GM21447 (cell line): ENCODE data around the gene PGAM5.

Experiments used
- ATAC-seq: cut with Tn5 transposase; IDR thresholded peaks from one replicate; pipeline ENCODE4 v1.9.1; 2021; ENCODE audit not compliant: unreplicated experiment

Gene PGAM5

DNA sequence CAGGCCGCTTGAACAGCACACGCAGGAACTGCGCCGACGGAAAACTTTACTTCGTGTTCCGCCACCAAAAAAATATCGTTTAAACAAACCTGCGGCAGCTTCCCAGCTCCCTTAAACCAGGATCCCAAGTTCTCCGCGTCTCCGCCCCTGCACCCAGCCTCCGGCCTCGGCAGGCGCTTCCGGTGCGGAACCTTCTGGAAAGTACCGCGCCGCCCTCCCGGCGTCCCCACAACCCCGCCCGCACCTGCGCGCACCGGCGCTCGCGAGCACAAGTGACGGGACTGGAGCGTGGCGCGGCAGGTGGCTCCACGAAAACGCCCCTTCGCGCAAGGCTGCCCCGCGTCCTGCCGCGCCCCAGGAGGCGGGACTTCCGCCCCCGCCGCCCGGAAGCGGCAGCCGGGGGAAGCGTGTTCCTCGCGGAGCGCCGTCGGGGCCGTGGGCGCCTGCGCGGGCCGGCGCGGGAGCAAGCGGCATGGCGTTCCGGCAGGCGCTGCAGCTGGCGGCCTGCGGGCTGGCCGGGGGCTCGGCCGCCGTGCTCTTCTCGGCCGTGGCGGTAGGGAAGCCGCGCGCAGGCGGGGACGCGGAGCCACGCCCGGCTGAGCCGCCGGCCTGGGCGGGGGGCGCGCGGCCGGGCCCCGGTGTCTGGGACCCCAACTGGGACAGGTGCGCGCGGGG lies at the start of gene PGAM5:
Gene PGAM5, plus strand, starts transcription at position 438 of the 675 bp plus-strand sequence. Its CDS starts 35 bp downstream, at position 473.
- peak; percentile 77 for ATAC-seq

DNA sequence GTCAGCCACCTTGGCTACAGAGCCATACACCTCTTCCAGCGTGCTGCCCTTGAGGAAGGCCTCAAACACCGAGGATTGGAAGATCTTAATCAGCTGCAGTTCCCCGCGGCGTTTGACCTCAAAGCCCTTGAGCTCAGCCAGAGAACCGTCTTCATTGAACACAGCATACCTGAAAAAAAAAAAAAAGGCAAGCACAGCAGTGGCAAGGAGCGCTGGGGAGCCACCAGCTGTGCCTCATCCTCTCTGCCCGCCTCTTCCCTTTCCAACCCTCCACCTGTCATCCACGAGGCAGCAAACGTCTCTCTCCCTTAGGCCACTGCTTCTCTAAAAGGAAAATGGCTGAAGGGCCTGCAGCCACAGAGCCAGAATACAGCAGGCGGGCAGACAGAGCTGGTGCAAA lies 49.6 kb upstream of the PGAM5 start:
- ATAC-seq: no peak

DNA sequence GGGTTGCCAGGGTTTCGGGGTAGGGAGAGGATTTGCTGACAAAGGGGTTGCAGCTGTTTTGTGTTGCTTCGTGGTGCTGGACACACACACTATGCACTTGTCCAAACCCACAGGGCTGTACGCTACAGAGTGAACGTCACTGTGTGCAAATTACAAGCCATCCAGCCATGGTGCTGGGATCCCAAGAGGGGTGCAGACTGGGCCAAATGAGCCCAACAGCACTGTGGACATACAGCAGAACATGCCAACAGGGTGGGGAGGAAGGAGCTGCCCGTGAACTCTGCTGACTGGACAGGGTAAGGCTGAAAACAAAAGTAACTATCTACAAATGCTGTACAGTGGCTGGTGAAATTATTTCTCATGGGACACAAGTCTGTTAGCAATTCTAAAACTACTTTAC lies 48.7 kb upstream of the PGAM5 start:
- no peak for ATAC-seq

DNA sequence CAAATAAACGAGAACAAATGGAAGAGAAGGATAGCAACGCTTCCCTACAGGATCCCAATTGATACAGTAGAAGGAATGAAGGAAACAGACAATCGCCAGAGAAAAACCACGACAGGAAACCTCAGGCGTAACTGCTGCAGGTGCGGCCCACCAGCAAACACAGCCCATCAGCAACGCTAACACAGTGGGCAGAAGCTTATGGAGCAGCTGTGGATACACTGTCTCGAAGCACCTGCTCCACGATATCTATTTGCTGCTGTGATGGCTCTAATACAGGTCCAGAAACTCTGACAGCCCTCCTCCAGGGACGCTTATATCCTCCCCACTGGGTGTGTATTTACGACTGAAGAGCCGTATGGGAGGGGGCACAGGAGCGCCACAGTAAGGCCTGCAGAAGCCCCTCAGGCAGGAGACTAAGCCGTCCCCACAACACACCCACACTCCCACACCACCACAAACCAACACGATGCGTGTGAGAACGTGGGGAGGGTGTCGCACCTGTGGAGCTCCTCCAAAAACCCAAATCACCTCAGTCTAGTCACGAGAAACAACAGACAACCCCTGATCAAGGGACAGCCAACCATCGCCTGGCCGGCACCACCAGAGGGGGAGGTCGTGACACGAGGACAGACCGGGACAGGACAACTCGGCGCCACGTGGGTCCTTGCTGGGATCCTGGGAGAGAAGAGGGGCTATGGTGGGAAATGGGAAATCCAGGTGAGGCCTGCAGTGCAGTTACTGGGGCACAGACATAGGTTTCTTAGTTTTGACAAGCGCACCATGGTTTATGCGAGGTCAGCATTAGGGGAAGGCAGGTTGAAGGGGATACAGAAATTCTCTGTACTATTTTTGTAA lies 47.5 kb upstream of the PGAM5 start:
- no peak for ATAC-seq

DNA sequence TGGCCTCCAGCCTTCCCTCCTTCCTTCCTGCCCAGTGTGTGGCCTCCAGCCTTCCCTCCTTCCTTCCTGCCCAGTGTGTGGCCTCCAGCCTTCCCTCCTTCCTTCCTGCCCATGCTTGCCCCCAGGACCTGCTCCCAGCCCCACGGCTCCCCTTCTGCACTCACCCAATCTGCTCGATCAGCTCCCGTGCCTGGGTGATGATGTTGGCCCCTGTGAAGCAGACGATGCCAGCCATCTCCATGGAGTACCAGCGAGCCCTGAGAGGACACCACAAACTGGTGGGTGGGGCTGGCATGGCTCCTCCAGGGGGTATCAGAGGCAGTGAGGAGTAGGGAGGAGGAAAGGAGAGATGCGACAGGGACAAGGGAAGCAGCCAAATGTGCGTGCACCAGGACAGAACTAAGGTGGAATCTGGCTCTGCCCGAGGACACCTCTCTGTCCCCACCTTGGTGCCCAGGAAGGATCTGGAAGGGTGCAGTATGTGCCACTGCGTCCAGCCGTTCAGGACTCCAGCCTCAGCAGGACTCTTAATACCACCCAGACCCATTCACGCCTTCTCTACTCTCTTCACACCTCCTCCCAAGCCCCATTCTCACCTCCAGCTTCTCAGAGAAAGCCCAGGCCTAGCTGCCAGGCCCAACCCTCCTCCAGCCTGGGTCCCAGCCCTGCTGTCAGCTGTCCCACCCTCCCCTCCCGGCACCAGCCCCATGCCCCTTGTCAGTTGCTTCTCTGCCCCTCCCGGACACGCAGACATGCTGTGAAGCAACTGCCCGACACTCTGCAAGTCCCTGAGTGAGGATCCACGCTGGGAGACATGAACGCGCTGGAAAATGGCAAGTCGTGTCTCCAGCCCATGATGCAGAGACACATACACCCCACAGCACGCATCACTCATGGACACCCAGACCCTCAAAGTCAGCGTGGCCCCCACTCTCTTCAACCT lies 46.2 kb upstream of the PGAM5 start:
- ATAC-seq: no peak

DNA sequence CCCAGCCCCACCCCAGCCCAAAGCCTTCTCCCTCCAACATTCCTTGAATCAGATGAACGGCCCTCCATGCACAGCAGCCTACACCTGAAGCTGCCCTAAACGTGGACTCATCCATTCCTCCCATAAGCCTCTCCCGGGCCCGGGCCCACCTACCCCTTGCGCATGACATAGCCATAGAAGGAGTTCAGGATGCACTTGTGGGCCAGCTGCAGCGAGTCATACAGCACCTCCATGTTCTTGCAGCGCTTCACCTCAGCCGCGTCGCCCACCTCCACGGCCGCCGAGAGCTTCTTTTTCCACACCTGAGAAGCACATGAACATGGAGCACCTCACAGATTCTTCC lies 45.5 kb upstream of the PGAM5 start:
- ATAC-seq: no peak

DNA sequence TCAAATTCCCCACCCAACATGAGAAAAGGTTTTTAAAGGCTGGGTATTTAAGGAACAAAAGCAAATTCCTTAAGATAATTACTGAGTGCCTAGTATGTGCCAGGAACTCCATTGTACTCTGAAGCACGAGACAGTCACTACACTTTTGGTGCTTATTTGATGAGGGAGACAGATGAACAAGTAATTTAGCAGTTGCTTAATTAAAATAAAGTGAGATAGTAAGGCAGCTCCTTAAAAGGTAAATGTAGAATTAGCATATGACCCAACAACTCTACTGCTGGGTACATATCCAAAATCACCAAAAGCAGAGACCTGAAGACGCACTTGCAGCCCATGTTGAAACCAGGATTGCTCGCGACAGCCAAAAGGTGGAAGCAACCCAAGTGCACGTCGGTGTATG lies 44.8 kb upstream of the PGAM5 start:
- ATAC-seq: no peak

DNA sequence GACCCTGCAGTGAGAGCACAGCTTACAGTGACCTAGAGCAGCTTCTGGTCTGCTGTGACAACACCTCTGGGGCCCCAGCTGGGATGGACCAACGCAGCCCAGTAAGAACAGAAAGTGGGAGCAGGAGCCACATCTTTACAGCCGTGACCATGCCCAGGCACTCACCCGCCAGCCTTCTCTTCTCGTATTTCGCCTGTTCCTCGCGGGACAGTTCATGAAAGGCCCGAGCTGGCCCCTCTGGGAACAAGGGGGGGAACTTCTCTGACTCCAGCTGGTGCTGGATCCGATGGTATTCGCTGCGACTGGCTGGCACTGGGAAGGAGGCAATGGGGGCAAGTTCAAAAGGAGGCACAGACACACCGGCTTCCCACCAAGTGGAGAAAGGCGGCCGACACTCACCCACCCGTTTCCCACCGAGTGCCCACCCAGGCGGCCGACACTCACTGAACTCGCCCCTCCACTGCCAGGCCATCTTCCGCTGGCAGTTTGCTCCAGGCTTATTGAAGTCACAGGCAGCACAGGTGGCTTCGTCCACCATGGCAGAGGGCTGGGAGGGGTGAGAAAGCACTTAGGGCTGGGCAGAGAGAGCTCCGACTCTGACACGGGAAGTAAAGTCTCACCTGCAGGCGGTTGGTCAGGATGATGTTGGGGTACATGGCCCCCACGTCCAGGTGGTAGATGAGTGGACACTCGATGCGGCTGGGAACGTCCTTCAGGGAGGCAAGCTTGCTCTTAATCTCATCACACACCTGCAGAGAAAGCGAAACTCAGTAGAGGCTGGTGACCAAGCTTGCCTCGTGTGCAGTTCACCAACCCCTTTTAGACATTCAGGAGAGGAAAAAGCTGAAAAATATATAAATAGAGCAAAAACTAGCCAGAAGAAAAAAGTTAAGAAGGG lies 42.2 kb upstream of the PGAM5 start:
- ATAC-seq: no peak

DNA sequence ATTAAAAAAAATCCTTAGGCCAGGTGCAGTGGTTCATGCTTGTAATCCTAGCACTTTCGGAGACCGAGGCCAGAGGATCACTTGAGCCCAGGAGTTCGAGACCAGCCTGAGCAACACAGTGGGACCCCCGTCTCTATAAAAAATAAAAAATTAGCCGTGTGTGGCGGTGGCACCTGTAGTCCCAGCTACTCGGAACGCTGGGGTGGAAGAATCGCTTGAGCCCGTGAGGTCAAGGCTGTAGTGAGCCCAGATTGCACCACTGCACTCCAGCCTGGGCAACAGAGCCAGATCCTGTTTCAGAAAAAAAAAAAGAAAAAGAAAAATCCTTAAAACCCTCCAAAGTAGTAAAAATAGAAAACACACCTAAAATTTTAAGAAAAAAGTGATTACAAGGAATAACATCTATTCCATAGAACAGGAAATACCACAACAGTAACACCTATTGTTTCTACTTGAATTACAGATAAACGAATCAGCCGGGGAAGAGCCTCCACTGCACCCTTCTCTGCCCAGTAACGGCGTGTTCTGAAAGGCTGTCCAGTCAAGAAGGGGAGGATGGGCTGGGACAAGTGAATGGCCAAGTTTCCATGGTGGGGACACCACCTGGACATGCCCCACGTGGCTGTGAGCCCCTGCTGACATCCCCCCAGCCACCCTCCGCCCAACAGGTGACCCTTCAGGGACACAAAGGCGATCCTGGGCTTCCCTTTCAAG lies 41.3 kb upstream of the PGAM5 start:
- ATAC-seq: no peak

DNA sequence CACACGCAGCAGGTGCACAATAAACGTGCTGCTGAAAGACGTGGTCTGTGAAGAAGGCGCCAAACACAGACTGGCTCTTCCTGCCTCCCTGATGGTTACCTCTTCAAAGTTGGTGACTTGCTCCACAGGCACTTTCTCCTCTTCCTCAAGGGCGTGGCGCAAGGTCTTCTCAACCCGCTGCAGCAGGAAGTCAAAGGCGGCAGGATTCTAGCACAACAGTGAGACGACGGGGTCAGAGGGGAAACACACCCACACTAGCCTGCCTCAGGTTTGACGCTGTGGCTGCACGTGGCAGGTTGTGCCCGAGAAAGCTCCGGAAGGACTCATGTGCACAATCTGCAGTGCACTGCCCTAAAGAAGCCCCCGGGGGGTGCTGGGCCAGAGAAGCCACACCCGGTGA lies 38.5 kb upstream of the PGAM5 start:
- no peak for ATAC-seq

DNA sequence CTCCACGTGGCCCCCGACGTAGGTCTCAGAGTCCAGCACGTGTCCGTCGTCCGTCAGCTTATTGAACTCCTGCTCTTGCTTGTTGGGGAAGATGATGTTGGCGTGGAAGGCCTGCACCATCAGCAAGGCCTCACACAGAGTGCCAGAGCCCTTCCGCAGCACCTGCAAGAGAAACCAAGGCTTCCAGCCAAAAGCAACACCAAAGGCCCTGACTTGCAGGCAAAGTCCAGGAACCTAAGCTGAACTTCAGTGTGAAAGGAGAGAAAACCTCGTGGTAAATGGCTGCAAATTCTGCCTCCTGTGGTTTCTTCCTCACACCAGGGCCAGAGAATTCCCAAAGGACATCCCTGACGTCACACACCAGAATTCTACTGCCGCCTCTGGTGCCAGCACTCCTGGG lies 38.0 kb upstream of the PGAM5 start:
- ATAC-seq: no peak

DNA sequence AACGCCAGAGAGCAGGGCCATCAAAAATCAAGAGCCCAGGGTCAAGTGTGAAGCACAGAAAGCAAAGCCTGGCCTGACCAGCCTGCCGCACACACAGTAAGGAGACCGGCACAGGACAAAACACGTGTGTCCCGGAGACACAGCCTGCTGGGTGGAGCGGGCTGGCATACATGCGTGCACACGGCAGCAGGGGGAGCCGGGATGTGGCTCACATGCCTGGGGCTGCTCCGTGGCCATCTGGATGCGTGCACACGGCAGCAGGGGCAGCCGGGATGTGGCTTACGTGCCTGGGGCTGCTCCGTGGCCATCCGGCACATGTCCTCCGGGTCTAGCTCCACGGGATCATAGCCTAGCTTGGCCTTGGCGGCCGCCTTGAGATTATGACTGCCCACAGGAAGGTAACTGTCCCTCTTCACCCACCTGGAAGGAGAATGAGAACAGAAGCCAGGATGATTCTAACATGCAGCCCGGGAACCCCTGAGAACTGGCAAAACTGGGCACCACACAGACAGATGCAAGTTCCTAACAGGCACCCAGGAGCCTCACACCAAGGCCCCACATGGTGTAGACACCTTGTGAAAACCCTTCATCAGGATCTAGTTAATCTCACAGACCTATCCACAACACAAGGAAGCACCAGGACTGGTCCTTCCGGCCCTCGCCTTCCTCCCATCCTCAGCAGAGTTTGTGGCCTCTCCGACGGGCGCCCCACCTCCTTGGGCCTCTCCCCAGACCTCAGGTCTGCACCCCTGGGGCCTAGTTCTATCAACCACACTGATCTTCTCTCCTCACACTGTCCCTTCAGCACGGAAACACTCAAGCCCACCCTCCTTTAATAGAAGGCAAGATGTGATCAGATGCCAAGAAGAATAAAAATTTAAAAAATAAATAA lies 37.1 kb upstream of the PGAM5 start:
- no peak for ATAC-seq

DNA sequence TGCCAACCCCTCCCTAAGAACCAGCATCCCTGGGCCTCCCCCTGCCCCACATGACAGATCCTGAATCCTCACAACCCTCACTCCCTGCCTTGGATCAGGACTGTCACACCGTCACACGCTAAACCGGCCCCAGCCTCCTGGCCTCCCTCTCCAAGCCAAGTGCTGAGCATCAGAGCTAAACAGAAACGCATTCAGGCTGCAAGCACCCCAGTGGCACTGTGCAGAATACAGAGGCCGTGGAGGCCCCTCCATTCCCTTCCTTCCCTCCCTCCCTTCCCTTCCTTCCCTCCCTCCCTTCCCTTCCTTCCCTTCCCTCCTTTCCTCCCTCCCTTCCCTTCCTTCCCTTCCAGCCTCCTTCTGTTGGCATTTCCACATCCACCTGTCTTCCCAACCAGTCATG lies 36.1 kb upstream of the PGAM5 start:
- no peak for ATAC-seq

DNA sequence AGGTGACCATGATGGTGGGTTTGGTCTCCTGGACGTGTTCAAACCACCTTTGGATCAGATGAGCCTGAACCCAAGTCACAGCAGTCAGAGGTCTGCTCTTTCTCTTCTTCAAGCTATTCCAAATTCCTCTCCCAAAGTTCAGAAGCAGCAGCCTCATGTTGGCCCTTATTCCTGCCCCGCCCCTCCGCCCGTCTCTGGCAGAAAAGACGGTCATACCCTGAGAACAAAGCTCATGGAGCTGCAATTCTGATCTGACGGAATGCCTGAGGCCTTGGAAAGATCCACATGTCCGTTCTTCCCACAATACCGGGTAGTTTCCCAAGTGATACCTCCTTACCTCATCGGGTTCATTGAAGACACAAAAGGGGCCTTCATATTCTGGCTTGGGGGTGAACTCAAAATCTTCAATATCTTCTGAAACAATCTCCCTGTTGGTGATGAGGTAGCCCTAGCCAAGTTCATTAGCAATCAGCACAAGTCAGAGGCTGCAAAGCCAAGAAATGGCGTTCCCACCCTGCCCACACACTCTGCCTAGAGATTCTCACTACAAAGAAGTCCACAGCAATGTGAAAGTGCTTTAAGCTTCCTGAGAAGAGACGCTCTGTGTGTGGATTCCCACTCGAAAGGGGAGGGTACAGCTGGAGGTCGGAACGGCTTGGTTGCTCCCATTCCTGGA lies 34.7 kb upstream of the PGAM5 start:
- no peak for ATAC-seq

DNA sequence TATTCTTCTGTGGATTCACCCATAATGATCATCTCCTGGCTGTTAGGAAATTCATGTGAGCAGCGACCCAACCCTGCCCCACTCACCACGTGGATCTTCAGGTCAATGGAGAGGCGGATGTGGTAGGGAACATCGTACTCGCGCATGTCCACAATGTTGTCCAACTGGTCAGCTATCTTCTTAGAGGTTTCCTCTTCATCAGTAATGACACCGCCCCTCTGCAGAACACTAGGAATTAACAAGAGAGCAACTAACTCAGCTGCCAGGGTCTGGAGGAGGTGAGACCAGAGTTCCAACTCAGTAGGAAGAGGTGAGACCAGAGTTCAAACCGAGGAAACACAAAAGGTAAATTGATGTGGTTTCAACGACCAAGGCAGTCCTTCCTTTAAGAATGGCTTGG lies 33.1 kb upstream of the PGAM5 start:
- no peak for ATAC-seq

DNA sequence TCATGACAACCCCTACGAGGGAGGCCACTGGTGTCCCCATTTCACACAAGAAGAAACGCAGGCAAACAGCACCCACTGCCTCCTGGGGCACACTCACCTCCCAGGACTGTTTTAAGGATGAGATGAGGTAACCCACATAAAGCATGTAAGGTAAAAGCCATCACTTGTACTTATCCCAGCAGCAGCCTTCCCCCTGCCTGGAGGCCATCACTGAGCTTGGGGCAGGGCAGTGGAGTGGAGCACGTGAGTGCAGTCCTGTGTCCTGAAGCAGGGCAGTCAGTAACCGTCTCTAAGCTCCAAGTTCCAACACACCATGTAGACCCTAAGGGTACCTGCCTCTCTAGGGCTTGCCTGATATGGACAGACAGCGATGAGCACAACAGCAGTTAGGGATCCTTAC lies 25.2 kb upstream of the PGAM5 start:
- ATAC-seq: no peak

DNA sequence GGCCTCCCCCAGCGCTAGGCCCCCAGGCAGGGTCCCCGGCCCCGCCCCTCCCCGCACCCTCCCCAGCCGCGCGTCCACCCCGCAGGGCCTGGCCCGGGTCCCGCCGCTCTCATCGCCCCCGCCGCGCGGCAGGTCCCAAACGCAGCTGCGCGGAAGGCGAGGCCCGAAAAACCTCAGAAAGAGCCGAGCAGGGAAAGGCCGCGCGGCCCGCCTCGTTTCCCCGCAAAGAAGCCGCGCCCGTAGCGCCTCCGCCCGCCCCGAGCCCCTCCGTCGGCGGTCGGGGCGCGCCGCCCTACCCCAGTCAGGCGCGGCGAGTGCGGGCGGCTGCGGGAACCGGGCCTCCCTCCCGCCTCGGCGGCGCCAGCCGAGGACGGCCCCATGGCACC lies 23.8 kb upstream of the PGAM5 start:
- peak; percentile 21 for ATAC-seq
